DOHH2 (cell line): ENCODE measurements around the gene CARMIL1.
A peak's percentile ranks its signal among the peaks of the same experiment; 100 is the strongest.

ENCODE experiments used
- H3F3A ChIP-seq: fragments of 200-600 bp; sonication (generic), shearing (Covaris generic); 2 replicates; pipeline ENCODE4 v1.6.0; 2016; ENCODE audit warnings: antibody characterized with exemption, mild to moderate bottlenecking; ENCODE audit not compliant: control insufficient read depth, insufficient read depth
- H3K27ac ChIP-seq: fragments of 200-600 bp; sonication (generic); 2 replicates; pipeline ENCODE4 v1.5.1; 2014; ENCODE audit warnings: low read depth, mild to moderate bottlenecking, low read length, moderate library complexity
- H3K27me3 ChIP-seq: fragments of 200-600 bp; sonication (generic); 2 replicates; pipeline ENCODE4 v1.6.1; 2014; ENCODE audit warnings: mild to moderate bottlenecking, low read length, mixed read lengths; ENCODE audit not compliant: control insufficient read depth
- H3K36me3 ChIP-seq: fragments of 200-600 bp; sonication (generic); 2 replicates; pipeline ENCODE4 v1.6.1; 2014; ENCODE audit warnings: mild to moderate bottlenecking, low read length, moderate library complexity, mixed read lengths; ENCODE audit not compliant: control insufficient read depth
- H3K4me1 ChIP-seq: fragments of 200-600 bp; sonication (generic); 2 replicates; pipeline ENCODE4 v1.6.1; 2014; ENCODE audit warnings: mild to moderate bottlenecking, low read length, mixed read lengths; ENCODE audit not compliant: control insufficient read depth
- H3K4me2 ChIP-seq: fragments of 200-600 bp; sonication (generic); 2 replicates; pipeline ENCODE4 v1.6.0; 2014; ENCODE audit warnings: mild to moderate bottlenecking, low read length, moderate library complexity
- H3K4me3 ChIP-seq: fragments of 200-600 bp; sonication (generic); 2 replicates; pipeline ENCODE4 v1.5.1; 2014; ENCODE audit warnings: mild to moderate bottlenecking, low read length, mixed read lengths
- H3K79me2 ChIP-seq: fragments of 200-600 bp; sonication (generic); 2 replicates; pipeline ENCODE4 v1.6.1; 2014; ENCODE audit warnings: mild to moderate bottlenecking, low read length, mixed read lengths; ENCODE audit not compliant: control insufficient read depth
- H3K9me2 ChIP-seq: fragments of 200-600 bp; sonication (generic); replicated peaks from 2 replicates; pipeline ENCODE4 v1.6.1; 2014; ENCODE audit warnings: mild to moderate bottlenecking, low read length, mixed read lengths; ENCODE audit not compliant: control insufficient read depth
- H3K9me3 ChIP-seq: fragments of 200-600 bp; sonication (generic); 2 replicates; pipeline ENCODE4 v1.6.1; 2014; ENCODE audit warnings: antibody characterized with exemption, low read length, mixed read lengths; ENCODE audit not compliant: control insufficient read depth, insufficient read depth
- H4K20me1 ChIP-seq: fragments of 200-600 bp; sonication (generic); 2 replicates; pipeline ENCODE4 v1.6.0; 2014; ENCODE audit warnings: low read depth, mild to moderate bottlenecking, antibody characterized with exemption, low read length, moderate library complexity; ENCODE audit not compliant: control insufficient read depth, insufficient read depth
- EZH2phosphoT487 ChIP-seq: fragments of 200-600 bp; sonication (generic); IDR thresholded peaks from 2 replicates; pipeline ENCODE4 v1.6.1; 2017; ENCODE audit warnings: borderline replicate concordance, mild to moderate bottlenecking, antibody characterized with exemption, low read length, moderate library complexity, mixed read lengths
- TF ChIP-seq, protein P1 (sequence below): fragments of 200-600 bp; sonication (generic); IDR thresholded peaks from one replicate; pipeline ENCODE4 v1.5.1; 2014; ENCODE audit warnings: antibody characterized with exemption, mild to moderate bottlenecking, low read depth, low read length; ENCODE audit not compliant: poor library complexity, severe bottlenecking

CARMIL1 gene

DNA sequence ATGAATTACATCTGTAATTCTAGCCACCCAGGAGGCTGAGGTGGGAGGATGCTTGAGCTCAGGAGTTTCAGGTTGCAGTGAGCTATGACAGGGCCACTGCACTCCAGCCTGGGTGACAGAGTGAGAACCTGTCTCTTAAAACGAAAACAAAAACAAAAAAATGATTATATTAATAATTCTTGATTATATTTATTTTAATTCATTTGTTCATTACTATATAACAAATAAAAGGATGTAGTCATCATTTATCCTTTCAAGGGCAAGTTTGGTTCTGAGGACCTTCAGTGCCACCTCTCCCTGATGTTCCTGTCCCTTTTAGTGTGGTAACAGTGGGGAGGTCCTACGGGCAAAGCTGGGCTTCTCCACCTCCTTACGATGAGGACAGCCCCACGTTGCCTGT is 205.7 kb downstream of the CARMIL1 start:
- no peaks in the 10 kb centered on the region for H3K9me3 ChIP-seq
- no peaks in the 10 kb centered on the region for H4K20me1 ChIP-seq
- H3K9me2 ChIP-seq, result no peaks in the 10 kb centered on the region
- peaks cover 36% of the 10 kb centered on the region for H3K4me1 ChIP-seq
- H3K36me3 ChIP-seq, result no peaks in the 10 kb centered on the region
- H3K27ac ChIP-seq, result no peak overlapping the region
- no peak overlapping the region for H3K4me2 ChIP-seq
- H3F3A ChIP-seq, result no peaks in the 10 kb centered on the region
- TF ChIP-seq, protein P1, sequence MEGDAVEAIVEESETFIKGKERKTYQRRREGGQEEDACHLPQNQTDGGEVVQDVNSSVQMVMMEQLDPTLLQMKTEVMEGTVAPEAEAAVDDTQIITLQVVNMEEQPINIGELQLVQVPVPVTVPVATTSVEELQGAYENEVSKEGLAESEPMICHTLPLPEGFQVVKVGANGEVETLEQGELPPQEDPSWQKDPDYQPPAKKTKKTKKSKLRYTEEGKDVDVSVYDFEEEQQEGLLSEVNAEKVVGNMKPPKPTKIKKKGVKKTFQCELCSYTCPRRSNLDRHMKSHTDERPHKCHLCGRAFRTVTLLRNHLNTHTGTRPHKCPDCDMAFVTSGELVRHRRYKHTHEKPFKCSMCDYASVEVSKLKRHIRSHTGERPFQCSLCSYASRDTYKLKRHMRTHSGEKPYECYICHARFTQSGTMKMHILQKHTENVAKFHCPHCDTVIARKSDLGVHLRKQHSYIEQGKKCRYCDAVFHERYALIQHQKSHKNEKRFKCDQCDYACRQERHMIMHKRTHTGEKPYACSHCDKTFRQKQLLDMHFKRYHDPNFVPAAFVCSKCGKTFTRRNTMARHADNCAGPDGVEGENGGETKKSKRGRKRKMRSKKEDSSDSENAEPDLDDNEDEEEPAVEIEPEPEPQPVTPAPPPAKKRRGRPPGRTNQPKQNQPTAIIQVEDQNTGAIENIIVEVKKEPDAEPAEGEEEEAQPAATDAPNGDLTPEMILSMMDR, result no peak
- TF ChIP-seq EZH2phosphoT487, result no peak
- no peaks in the 10 kb centered on the region for H3K79me2 ChIP-seq
- no peaks in the 10 kb centered on the region for H3K27me3 ChIP-seq
- no peak overlapping the region for H3K4me3 ChIP-seq

DNA sequence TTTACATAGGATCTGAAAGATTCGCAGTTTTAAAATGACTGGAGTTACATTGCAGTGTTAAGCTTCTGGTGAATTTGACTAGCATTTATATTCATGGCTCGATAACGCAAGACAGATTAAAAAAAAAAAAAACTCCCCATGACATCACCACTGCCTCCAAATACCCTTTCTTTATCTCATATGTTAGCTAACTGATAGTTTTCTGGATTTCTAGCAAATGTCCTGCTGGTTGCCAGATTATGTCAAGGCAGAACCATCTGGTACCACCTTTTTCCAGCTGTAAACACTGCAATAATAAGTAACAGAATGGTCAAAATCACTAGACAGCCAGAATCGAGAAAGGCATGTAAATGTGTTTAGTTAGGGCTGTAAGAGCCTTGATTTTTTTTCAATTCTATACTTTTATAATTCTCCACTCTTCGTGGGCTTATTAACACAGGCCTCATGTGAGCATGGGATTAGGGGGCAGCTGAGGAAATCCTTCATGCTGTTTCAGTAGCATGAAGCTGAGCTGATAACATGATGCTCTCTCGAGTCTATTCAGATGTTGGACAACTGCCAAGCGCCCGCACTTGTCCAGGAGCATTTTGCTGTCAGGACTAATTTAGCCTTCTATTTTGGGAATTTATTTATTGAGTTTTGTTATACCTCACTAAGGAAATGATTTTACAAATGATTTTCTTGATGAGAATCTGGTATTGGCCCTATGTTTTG is 206.8 kb downstream of the CARMIL1 start:
- Histone ChIP-seq H3F3A (no peaks in the 10 kb centered on the region), H4K20me1 (no peaks in the 10 kb centered on the region), H3K9me2 (no peaks in the 10 kb centered on the region), H3K79me2 (no peaks in the 10 kb centered on the region), H3K27me3 (no peaks in the 10 kb centered on the region), H3K4me2 (peak overlapping the region; percentile 26), H3K27ac (no peak overlapping the region), H3K9me3 (no peaks in the 10 kb centered on the region), H3K4me1 (peaks cover 41% of the 10 kb centered on the region), H3K4me3 (peak overlapping the region; percentile 21; the same call in 1 of the 2 replicates), H3K36me3 (no peaks in the 10 kb centered on the region)
- no peak for TF ChIP-seq EZH2phosphoT487
- TF ChIP-seq, protein P1, result no peak

DNA sequence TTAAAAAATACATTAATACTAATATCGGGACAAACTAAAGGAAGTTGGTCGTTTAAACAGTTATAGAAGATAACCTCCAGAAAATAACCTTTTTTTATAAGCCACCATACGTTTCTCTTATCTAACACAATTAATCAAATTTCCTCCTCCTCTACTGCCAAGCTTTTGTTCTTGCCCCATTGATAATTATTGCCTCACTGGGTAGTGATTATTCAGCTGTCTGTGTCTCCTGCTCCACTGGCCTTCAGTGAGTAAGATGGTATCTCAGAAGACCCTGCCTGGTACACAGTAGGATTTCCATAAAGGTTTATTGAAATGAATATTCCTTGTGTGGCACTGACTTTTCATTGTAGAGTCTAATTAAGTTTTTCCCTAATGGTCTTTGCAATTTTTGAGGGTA is 207.4 kb downstream of the CARMIL1 start:
- Histone ChIP-seq H3F3A (no peaks in the 10 kb centered on the region), H3K9me3 (no peaks in the 10 kb centered on the region), H3K4me1 (peaks cover 41% of the 10 kb centered on the region), H3K4me3 (no peak overlapping the region), H4K20me1 (no peaks in the 10 kb centered on the region), H3K4me2 (peak overlapping the region; percentile 26), H3K27ac (no peak overlapping the region), H3K36me3 (no peaks in the 10 kb centered on the region), H3K79me2 (no peaks in the 10 kb centered on the region), H3K9me2 (no peaks in the 10 kb centered on the region), H3K27me3 (no peaks in the 10 kb centered on the region)
- TF ChIP-seq EZH2phosphoT487, result no peak
- TF ChIP-seq, protein P1, result no peak
